LNCaP clone FGC (cell line): ENCODE measurements around the gene MC3R.

Experiments used
- DNase-seq: peaks from one replicate; pipeline ENCODE4 v3.0.0-alpha.2; 2011; ENCODE audit warnings: low read depth
- H3K4me3 ChIP-seq: 2 replicates; pipeline ENCODE4 v1.5.1; 2011; ENCODE audit warnings: mild to moderate bottlenecking, low read depth, low read length, control low read depth
- TF ChIP-seq, protein P1 (sequence below): IDR thresholded peaks from 2 replicates; pipeline ENCODE4 v1.5.1; 2012; ENCODE audit warnings: mild to moderate bottlenecking; ENCODE audit not compliant: control insufficient read depth, insufficient read depth; ENCODE audit errors: extremely low read depth

The MC3R gene

DNA sequence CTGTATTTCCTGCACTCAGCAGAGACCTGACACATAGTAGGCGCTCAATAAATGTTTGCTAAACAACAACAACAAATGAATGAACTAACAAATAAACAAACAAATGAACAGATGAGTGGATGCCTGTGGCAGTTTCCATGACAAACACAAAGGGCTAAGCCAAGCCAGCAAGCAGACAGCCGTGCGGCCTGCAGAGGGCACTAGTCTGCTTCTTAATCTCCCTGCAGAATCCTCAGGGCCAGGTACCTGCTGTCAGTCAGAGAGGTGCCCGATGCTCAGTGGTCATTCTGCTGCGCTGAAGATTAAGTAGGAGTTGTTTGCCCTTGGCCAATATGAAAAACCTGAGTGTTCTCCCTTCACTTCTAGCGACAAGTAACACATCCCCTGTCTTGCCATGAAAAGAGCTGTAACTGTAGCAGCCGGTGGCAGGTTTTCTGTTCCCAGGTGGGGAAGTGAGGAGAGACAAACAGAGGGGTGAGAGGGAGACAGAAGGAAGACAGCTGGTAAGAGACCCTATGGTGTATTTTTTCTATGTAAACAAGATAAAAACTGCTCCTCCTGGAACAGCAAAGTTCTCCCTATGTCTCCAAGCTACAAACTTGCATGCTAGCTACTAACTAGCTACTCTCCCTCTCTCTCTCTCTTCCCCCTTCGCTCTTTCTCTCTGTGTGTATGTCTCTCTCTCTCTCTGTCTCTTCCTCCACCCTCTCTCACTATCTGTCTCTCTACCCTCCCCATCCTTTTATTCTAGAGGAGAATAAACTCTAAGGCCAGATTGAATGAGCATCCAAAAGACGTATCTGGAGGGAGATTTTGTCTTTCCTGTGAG is at the start of gene MC3R:
Gene MC3R, plus strand, starts transcription at position 779 of the 829 bp plus-strand sequence. CDS start 112 bp downstream, outside the sequence.
- H3K4me3 ChIP-seq = no peak within 1 kb of the TSS
- DNase-seq = peak; percentile 48
- TF ChIP-seq, protein P1, sequence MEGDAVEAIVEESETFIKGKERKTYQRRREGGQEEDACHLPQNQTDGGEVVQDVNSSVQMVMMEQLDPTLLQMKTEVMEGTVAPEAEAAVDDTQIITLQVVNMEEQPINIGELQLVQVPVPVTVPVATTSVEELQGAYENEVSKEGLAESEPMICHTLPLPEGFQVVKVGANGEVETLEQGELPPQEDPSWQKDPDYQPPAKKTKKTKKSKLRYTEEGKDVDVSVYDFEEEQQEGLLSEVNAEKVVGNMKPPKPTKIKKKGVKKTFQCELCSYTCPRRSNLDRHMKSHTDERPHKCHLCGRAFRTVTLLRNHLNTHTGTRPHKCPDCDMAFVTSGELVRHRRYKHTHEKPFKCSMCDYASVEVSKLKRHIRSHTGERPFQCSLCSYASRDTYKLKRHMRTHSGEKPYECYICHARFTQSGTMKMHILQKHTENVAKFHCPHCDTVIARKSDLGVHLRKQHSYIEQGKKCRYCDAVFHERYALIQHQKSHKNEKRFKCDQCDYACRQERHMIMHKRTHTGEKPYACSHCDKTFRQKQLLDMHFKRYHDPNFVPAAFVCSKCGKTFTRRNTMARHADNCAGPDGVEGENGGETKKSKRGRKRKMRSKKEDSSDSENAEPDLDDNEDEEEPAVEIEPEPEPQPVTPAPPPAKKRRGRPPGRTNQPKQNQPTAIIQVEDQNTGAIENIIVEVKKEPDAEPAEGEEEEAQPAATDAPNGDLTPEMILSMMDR = peak; percentile 92

DNA sequence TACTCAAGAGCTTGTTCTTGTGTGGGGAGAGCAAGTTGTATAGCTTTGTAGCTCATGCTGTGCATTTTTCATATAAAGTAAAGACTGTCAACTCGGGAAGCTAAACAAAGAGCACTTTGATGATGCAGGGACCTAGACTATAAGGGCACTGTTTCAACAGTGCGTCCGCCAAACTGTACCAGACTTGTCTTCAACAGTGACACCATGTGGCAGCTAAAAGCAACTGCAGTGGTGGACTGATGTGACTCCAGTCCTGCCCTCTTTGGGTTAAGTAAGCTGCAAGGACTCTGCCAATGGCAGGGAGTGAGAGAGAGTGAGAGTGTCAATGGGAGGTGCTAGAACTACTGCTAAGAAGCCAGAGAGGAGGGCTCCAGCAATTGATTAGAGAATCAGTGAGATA is 48.1 kb upstream of the MC3R start:
- DNase-seq = no peak
- H3K4me3 ChIP-seq = no peak overlapping the region
- TF ChIP-seq, protein P1 = peak; percentile 46

DNA sequence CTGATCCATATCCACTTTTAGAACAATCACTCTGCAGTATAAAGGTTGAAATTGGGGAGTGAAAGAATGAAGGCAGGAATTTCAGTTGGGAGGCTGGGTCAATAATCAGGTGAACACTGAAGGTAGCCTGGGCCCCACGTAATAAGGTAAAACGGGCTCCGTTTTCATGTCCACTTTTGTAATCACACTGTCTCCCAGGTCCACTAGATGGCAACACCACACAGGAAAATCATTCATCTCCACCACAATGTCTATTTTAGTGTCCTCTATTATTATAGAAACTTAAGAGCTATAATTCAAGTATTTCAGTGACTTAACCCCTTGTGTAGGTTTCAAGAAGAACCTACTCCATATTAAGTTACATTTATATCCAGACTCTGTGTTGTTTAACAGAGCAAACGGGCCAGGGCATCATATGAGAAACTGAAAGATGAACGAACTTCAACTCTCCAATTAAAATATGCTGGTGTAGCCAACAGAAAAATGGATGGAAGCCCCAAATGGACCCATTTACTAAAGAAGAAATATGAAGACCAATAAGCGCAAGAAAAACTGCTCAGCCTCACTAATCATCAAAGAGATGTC is 45.9 kb upstream of the MC3R start:
- no peak for DNase-seq
- TF ChIP-seq, protein P1 = peak; percentile 56

DNA sequence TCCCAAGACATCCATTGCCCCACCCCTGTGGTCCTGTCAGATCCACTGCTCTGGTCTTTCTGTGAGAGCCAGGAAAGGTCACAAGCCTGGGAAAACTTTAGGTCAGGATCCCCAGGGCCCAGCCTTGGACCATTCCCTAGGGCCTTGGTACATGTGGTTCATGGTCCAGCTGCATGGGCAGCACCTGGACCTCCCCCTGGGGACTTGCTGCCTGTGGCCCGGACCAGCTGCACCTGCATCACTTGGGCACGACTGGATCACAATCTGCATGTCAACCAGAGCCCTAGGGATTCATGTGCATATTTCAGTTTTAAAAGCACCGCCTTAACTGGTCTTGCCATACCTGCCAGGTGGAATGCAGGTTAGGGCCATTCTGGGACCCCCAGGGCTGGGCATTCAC is 44.3 kb upstream of the MC3R start:
- no peak overlapping the region for H3K4me3 ChIP-seq
- DNase-seq = no peak
- TF ChIP-seq, protein P1 = no peak

More for the DNA sequence above, 45.9 kb upstream of the MC3R start:
- no peak overlapping the region for H3K4me3 ChIP-seq

DNA sequence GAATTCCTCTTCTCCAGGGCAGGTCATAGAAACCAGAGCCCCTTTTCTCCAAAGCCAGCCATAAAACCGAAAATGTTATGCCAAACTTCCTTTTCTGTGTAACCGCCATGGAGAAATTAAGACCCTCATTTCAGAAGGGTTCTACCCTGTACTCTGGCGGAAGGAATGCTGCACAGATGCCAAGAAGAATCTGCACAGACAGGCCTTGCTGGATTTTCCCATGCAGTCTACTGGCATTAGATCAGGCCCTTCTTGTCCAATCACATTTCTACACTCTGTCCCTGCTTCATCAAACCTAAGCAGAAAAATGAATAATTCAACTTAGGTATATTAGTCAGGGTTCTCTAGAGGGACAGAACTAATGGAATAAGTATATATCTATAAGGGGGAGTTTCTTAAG is 43.2 kb upstream of the MC3R start:
- H3K4me3 ChIP-seq = no peak overlapping the region
- TF ChIP-seq, protein P1 = no peak
- DNase-seq = no peak

DNA sequence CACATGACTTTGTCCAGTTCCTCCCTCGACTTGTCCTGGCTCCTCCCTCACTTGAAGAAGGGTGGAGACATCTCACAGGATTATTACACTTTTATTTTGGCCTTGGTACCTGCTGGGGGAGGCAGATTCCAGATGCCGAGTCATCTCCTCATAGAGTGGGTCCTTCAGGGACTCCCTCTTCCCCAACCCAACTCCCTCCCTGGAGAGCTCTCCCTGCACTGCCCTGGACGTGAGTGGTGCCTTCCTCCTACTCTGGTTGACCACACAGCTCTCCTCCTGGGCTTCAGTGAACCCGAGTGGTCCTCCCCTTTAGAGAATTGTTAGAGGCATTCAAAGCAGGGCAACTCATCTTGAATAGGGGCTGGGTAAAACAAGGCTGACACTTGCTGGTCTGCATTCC is 40.9 kb upstream of the MC3R start:
- no peak overlapping the region for H3K4me3 ChIP-seq
- no peak for DNase-seq
- TF ChIP-seq, protein P1 = no peak
